ENCODE measurements around the gene BCS1L. TPM values are rescaled to one million over a fixed set of nuclear protein-coding genes. Genes with fewer than 3 reads are reported as not detected.

Gene BCS1L
- polyA plus RNA-seq, 3 donors from 2014 or later = 15.7 to 25.3 (median 16.8) TPM

- Mint-ChIP-seq H3K4me3 (no peak overlapping the region), H3K4me1 (peaks cover 12 to 14% of the 10 kb centered on the region in 2 donors), H3K27me3 (ENCODE audit: low read depth in 3 of 3) (peaks cover 0 to 2% (median 0%) of the 10 kb centered on the region in 3 donors), H3K36me3 (peaks cover 5 to 32% (median 11%) of the 10 kb centered on the region in 3 donors), H3K9me3 (no peaks in the 10 kb centered on the region), H3K27ac (no peak overlapping the region)
- DNase-seq = no peak
Observed at GRCh38 chr2:218643751-218644310, 15.7 kb upstream of the BCS1L start.

GRCh38 chr2:218644721-218645120, 14.8 kb upstream of the BCS1L start:
- Mint-ChIP-seq H3K4me3 (no peak overlapping the region), H3K27me3 (ENCODE audit: low read depth in 3 of 3) (peaks cover 0 to 2% (median 0%) of the 10 kb centered on the region in 3 donors), H3K4me1 (peaks cover 12 to 14% of the 10 kb centered on the region in 2 donors), H3K27ac (peak overlapping the region in 1 of 6 donors; percentile 29), H3K36me3 (peaks cover 5 to 30% (median 11%) of the 10 kb centered on the region in 3 donors), H3K9me3 (no peaks in the 10 kb centered on the region)
- no peak for DNase-seq

GRCh38 chr2:218645126-218645525, 14.4 kb upstream of the BCS1L start:
- DNase-seq = no peak
- Mint-ChIP-seq H3K4me1 (peaks cover 12 to 14% of the 10 kb centered on the region in 2 donors), H3K27ac (no peak overlapping the region), H3K9me3 (no peaks in the 10 kb centered on the region), H3K27me3 (ENCODE audit: low read depth in 3 of 3) (peaks cover 0 to 2% (median 0%) of the 10 kb centered on the region in 3 donors), H3K4me3 (no peak overlapping the region), H3K36me3 (peaks cover 5 to 34% (median 11%) of the 10 kb centered on the region in 3 donors)

GRCh38 chr2:218648088-218648786, 11.2 kb upstream of the BCS1L start:
- Mint-ChIP-seq H3K27me3 (ENCODE audit: low read depth in 3 of 3) (no peaks in the 10 kb centered on the region), H3K9me3 (no peaks in the 10 kb centered on the region), H3K27ac (peak overlapping the region in 5 of 6 donors; percentile 6 to 80 (median 37)), H3K4me3 (no peak overlapping the region), H3K4me1 (peaks cover 12 to 14% of the 10 kb centered on the region in 2 donors), H3K36me3 (peaks cover 5 to 37% (median 15%) of the 10 kb centered on the region in 3 donors)
- DNase-seq = peak; percentile 23 to 45 (median 33)

- H3K27me3 Mint-ChIP-seq (ENCODE audit: low read depth in 3 of 3) = no peaks in the 10 kb centered on the region
- peak overlapping the region in 3 of 6 donors; percentile 37 to 80 (median 46) for H3K27ac Mint-ChIP-seq
- peaks cover 5 to 37% (median 15%) of the 10 kb centered on the region in 3 donors for H3K36me3 Mint-ChIP-seq
- H3K4me1 Mint-ChIP-seq = peaks cover 12 to 14% of the 10 kb centered on the region in 2 donors
- H3K9me3 Mint-ChIP-seq = no peaks in the 10 kb centered on the region
- no peak for DNase-seq
- H3K4me3 Mint-ChIP-seq = no peak overlapping the region
Observed at GRCh38 chr2:218648787-218649100, 10.7 kb upstream of the BCS1L start.

GRCh38 chr2:218655751-218656150, 3.7 kb upstream of the BCS1L start:
- Mint-ChIP-seq H3K27me3 (ENCODE audit: low read depth in 3 of 3) (peaks cover 0 to 2% (median 1%) of the 10 kb centered on the region in 3 donors), H3K4me1 (peaks cover 28 to 35% of the 10 kb centered on the region in 2 donors), H3K36me3 (peaks cover 8 to 15% (median 12%) of the 10 kb centered on the region in 3 donors), H3K27ac (no peak overlapping the region), H3K9me3 (no peaks in the 10 kb centered on the region), H3K4me3 (no peak overlapping the region)
- DNase-seq = no peak

- Mint-ChIP-seq H3K4me3 (peak overlapping the region; percentile 93 to 100 (median 97)), H3K9me3 (no peaks in the 10 kb centered on the region), H3K27me3 (ENCODE audit: low read depth in 3 of 3) (peaks cover 0 to 2% (median 1%) of the 10 kb centered on the region in 3 donors), H3K36me3 (peaks cover 8 to 26% (median 8%) of the 10 kb centered on the region in 3 donors), H3K27ac (peak overlapping the region; percentile 88 to 94 (median 90)), H3K4me1 (peaks cover 28 to 35% of the 10 kb centered on the region in 2 donors)
- DNase-seq = peak in 2 of 3 donors; percentile 17 to 22
Observed at GRCh38 chr2:218658671-218659257, 719 bp upstream of the BCS1L start.

GRCh38 chr2:218659988-218660358, 490 bp downstream of the BCS1L start:
- Mint-ChIP-seq H3K4me3 (peak overlapping the region; percentile 93 to 100 (median 97)), H3K27ac (peak overlapping the region; percentile 88 to 94 (median 90)), H3K4me1 (peaks cover 28 to 35% of the 10 kb centered on the region in 2 donors), H3K27me3 (ENCODE audit: low read depth in 3 of 3) (peaks cover 0 to 2% (median 1%) of the 10 kb centered on the region in 3 donors), H3K36me3 (peaks cover 14 to 34% (median 16%) of the 10 kb centered on the region in 3 donors), H3K9me3 (no peaks in the 10 kb centered on the region)
- DNase-seq = no peak

- Mint-ChIP-seq H3K9me3 (no peaks in the 10 kb centered on the region), H3K36me3 (peaks cover 16 to 35% (median 22%) of the 10 kb centered on the region in 3 donors), H3K27ac (peak overlapping the region in 1 of 6 donors; percentile 66), H3K27me3 (ENCODE audit: low read depth in 3 of 3) (peaks cover 0 to 2% (median 1%) of the 10 kb centered on the region in 3 donors), H3K4me1 (peaks cover 28 to 34% of the 10 kb centered on the region in 2 donors), H3K4me3 (no peak overlapping the region)
- no peak for DNase-seq
Observed at GRCh38 chr2:218662377-218662776, 2.9 kb downstream of the BCS1L start.

- peaks cover 16 to 34% (median 19%) of the 10 kb centered on the region in 3 donors for H3K36me3 Mint-ChIP-seq
- peaks cover 25 to 29% of the 10 kb centered on the region in 2 donors for H3K4me1 Mint-ChIP-seq
- H3K27me3 Mint-ChIP-seq (ENCODE audit: low read depth in 3 of 3) = peaks cover 0 to 2% (median 1%) of the 10 kb centered on the region in 3 donors
- no peak overlapping the region for H3K4me3 Mint-ChIP-seq
- H3K9me3 Mint-ChIP-seq = no peaks in the 10 kb centered on the region
- no peak for DNase-seq
- no peak overlapping the region for H3K27ac Mint-ChIP-seq
Observed at GRCh38 chr2:218662827-218663226, 3.3 kb downstream of the BCS1L start.

GRCh38 chr2:218663901-218664300, 4.4 kb downstream of the BCS1L start:
- no peak overlapping the region for H3K27ac Mint-ChIP-seq
- peaks cover 0 to 3% (median 0%) of the 10 kb centered on the region in 3 donors for H3K27me3 Mint-ChIP-seq (ENCODE audit: low read depth in 3 of 3)
- no peak overlapping the region for H3K4me3 Mint-ChIP-seq
- H3K4me1 Mint-ChIP-seq = peaks cover 15 to 18% of the 10 kb centered on the region in 2 donors
- H3K36me3 Mint-ChIP-seq = peaks cover 16 to 39% (median 19%) of the 10 kb centered on the region in 3 donors
- H3K9me3 Mint-ChIP-seq = no peaks in the 10 kb centered on the region
- DNase-seq = no peak

GRCh38 chr2:218664653-218665052, 5.2 kb downstream of the BCS1L start:
- H3K4me1 Mint-ChIP-seq = peaks cover 8 to 17% of the 10 kb centered on the region in 2 donors
- H3K9me3 Mint-ChIP-seq = no peaks in the 10 kb centered on the region
- no peak overlapping the region for H3K27ac Mint-ChIP-seq
- H3K27me3 Mint-ChIP-seq (ENCODE audit: low read depth in 3 of 3) = peaks cover 0 to 1% (median 0%) of the 10 kb centered on the region in 3 donors
- no peak for DNase-seq
- peaks cover 16 to 39% (median 19%) of the 10 kb centered on the region in 3 donors for H3K36me3 Mint-ChIP-seq
- no peak overlapping the region for H3K4me3 Mint-ChIP-seq

GRCh38 chr2:218671097-218671653, 11.7 kb downstream of the BCS1L start:
- peak overlapping the region; percentile 96 to 100 (median 97) for H3K4me3 Mint-ChIP-seq
- H3K36me3 Mint-ChIP-seq = peaks cover 4 to 18% (median 7%) of the 10 kb centered on the region in 3 donors
- DNase-seq = no peak
- H3K27ac Mint-ChIP-seq = peak overlapping the region; percentile 96 to 97 (median 97)
- peaks cover 23 to 31% of the 10 kb centered on the region in 2 donors for H3K4me1 Mint-ChIP-seq
- no peaks in the 10 kb centered on the region for H3K9me3 Mint-ChIP-seq
- H3K27me3 Mint-ChIP-seq (ENCODE audit: low read depth in 3 of 3) = peaks cover 0 to 4% (median 0%) of the 10 kb centered on the region in 3 donors

All from immature natural killer cell (primary cell).